HCT116 (cell line): ENCODE data around the gene SYNPR. TPM values are rescaled to one million over a fixed set of nuclear protein-coding genes. Genes with fewer than 3 reads are reported as not detected.

ENCODE experiments used
- ATAC-seq: fragments of 200-7000 bp; cut with Tn5 transposase; 2 replicates; pipeline ENCODE4 v1.9.1; 2020; ENCODE audit warnings: mild to moderate bottlenecking, moderate library complexity
- BruUV-seq: library from RNA; stranded (reverse); fragments of 400-500 nt; replicated peaks from 2 replicates; lab custom pipeline; 2021; lab: Mats Ljungman, UMichigan
- CTCF ChIA-PET: fragments of 300-600 bp; sonication (Branson Sonifier 250); formaldehyde crosslinking; loops from one replicate; lab custom pipeline; 2021; ENCODE audit warnings: antibody characterized with exemption; lab: Charles Lee
- POLR2A ChIA-PET: fragments of 300-600, 350-600 bp; sonication (Branson Sonifier 250); formaldehyde crosslinking; loops from one replicate; lab custom pipeline; 2021; ENCODE audit warnings: antibody characterized with exemption; lab: Charles Lee
- RAD21 ChIA-PET, 2 experiments: fragments of 300-600 bp; sonication (Branson Sonifier 250); formaldehyde crosslinking; loops; one replicate each; lab custom pipeline; 2023; ENCODE audit warnings: low total read pairs in 2 of 2; ENCODE audit not compliant: uncharacterized antibody in 2 of 2, unreplicated experiment in 2 of 2, low non-redundant PET in 1 of 2; lab: Charles Lee
- DNase-seq: peaks from one replicate; pipeline ENCODE4 v3.0.0-alpha.2; 2010; ENCODE audit warnings: low read depth, low spot score
- H2AFZ ChIP-seq: fragments of 200-600 bp; shearing (Covaris generic), sonication (generic); 2 replicates; pipeline ENCODE4 v1.6.1; 2017; ENCODE audit warnings: low read depth, mixed run types, mixed read lengths, antibody characterized with exemption, low read length; ENCODE audit not compliant: poor library complexity, severe bottlenecking
- H3K27ac ChIP-seq: 2 replicates; pipeline ENCODE4 v1.5.1; 2012; ENCODE audit warnings: low read depth, low read length
- H3K27me3 ChIP-seq: fragments of 200-600 bp; sonication (generic); 2 replicates; pipeline ENCODE4 v1.6.1; 2016; ENCODE audit warnings: mixed run types, low read length, mixed read lengths; ENCODE audit not compliant: insufficient read depth
- H3K36me3 ChIP-seq, 2 experiments: fragments of 200-500 bp in 1 of 2; fragments of 200-600 bp in 1 of 2; sonication (Bioruptor generic) in 1 of 2; sonication (generic) in 1 of 2; 2 replicates each; pipeline versions ENCODE4 v1.5.1 to v1.6.1; 2014 to 2016; ENCODE audit warnings: low read length in 2 of 2, inconsistent platforms in 1 of 2, mixed read lengths in 1 of 2, mixed run types in 1 of 2; ENCODE audit not compliant: insufficient read depth in 2 of 2, control insufficient read depth in 1 of 2
- H3K4me1 ChIP-seq, 2 experiments: fragments of 200-600 bp in 1 of 2; sonication (generic) in 1 of 2; 2 replicates each; pipeline versions ENCODE4 v1.5.1 to v1.6.1; 2012 to 2017; ENCODE audit warnings: low read length in 2 of 2, inconsistent platforms in 1 of 2, mild to moderate bottlenecking in 1 of 2, mixed read lengths in 1 of 2, mixed run types in 1 of 2, moderate library complexity in 1 of 2; ENCODE audit not compliant: insufficient read depth in 2 of 2, control insufficient read depth in 1 of 2
- H3K4me2 ChIP-seq: fragments of 200-600 bp; sonication (generic); 2 replicates; pipeline ENCODE4 v1.6.1; 2017; ENCODE audit warnings: mixed run types, low read length, mixed read lengths
- H3K4me3 ChIP-seq, 2 experiments: fragments of 200-600 bp in 1 of 2; sonication (generic) in 1 of 2; replicated peaks in 1 of 2; 2 replicates each; pipeline ENCODE4 v1.5.1; 2011 to 2016; ENCODE audit warnings: low read length in 2 of 2, control low read depth in 1 of 2, low read depth in 1 of 2, mild to moderate bottlenecking in 1 of 2, mixed read lengths in 1 of 2, mixed run types in 1 of 2
- H3K79me2 ChIP-seq: fragments of 200-600 bp; sonication (generic); 2 replicates; pipeline ENCODE4 v1.6.1; 2017; ENCODE audit warnings: mild to moderate bottlenecking, mixed run types, low read length, moderate library complexity, mixed read lengths; ENCODE audit not compliant: insufficient read depth
- H3K9ac ChIP-seq: fragments of 200-600 bp; sonication (generic); 2 replicates; pipeline ENCODE4 v1.6.1; 2016; ENCODE audit warnings: low read length, mixed read lengths
- H3K9me2 ChIP-seq: fragments of 200-600 bp; sonication (generic), shearing (Covaris generic); 2 replicates; pipeline ENCODE4 v1.6.1; 2017; ENCODE audit warnings: mixed run types, mild to moderate bottlenecking, moderate library complexity; ENCODE audit not compliant: insufficient read depth
- H3K9me3 ChIP-seq, 2 experiments: fragments of 200-500 bp in 1 of 2; fragments of 200-600 bp in 1 of 2; sonication (Bioruptor generic) in 1 of 2; sonication (generic) in 1 of 2; 2 replicates each; pipeline ENCODE4 v1.6.1; 2014 to 2017; ENCODE audit warnings: low read length in 2 of 2, mixed read lengths in 2 of 2, inconsistent platforms in 1 of 2, low read depth in 1 of 2, mild to moderate bottlenecking in 1 of 2, mixed run types in 1 of 2, moderate library complexity in 1 of 2; ENCODE audit not compliant: control insufficient read depth in 1 of 2, insufficient read depth in 1 of 2
- H4K20me1 ChIP-seq: fragments of 200-600 bp; sonication (generic), shearing (Covaris generic); 2 replicates; pipeline ENCODE4 v1.6.1; 2017; ENCODE audit warnings: mixed run types, mild to moderate bottlenecking, moderate library complexity; ENCODE audit not compliant: insufficient read depth
- CEBPB ChIP-seq: IDR thresholded peaks from 2 replicates; pipeline ENCODE4 v1.6.1; 2012; ENCODE audit warnings: low read depth
- EGR1 ChIP-seq: IDR thresholded peaks from 2 replicates; pipeline ENCODE4 v1.6.1; 2012; ENCODE audit warnings: low read depth
- ELF1 ChIP-seq: IDR thresholded peaks from 2 replicates; pipeline ENCODE4 v1.6.1; 2012; ENCODE audit warnings: low read depth, borderline replicate concordance
- EZH2 ChIP-seq: fragments of 200-600 bp; sonication (generic); IDR thresholded peaks from 2 replicates; pipeline ENCODE4 v1.6.1; 2017; ENCODE audit warnings: antibody characterized with exemption, mixed run types
- POLR2A ChIP-seq: IDR thresholded peaks from 2 replicates; pipeline ENCODE4 v1.7.0; 2011; ENCODE audit warnings: borderline replicate concordance; ENCODE audit not compliant: insufficient read depth, insufficient read length; ENCODE audit errors: extremely low read depth
- RAD21 ChIP-seq: IDR thresholded peaks from 2 replicates; pipeline ENCODE4 v1.6.1; 2012; ENCODE audit warnings: low read depth, mild to moderate bottlenecking
- SIN3A ChIP-seq: IDR thresholded peaks from 2 replicates; pipeline ENCODE4 v1.6.1; 2012; ENCODE audit warnings: low read depth
- ZFX ChIP-seq: fragments of 450-650 bp; IDR thresholded peaks from 2 replicates; pipeline ENCODE4 v1.6.1; 2017
- ZNF274 ChIP-seq: fragments of 200-500 bp; sonication (Bioruptor generic); IDR thresholded peaks from 2 replicates; pipeline ENCODE4 v1.6.1; 2014; ENCODE audit warnings: mild to moderate bottlenecking, low read depth, low read length, inconsistent platforms
- intact Hi-C: fragments of 100-400 bp; cut with micrococcal nuclease; formaldehyde crosslinking; loops from 2 replicates; pipeline ENCODE4 v1.10.0; 2022
- total RNA-seq: library from RNA; stranded (reverse); gene quantifications from one replicate; pipeline ENCODE4 v1.2.1, GENCODE V29; 2021; ENCODE audit not compliant: unreplicated experiment
- TF ChIP-seq, protein P1 (sequence below): IDR thresholded peaks from 2 replicates; pipeline ENCODE4 v1.6.1; 2011; ENCODE audit warnings: mild to moderate bottlenecking, low read length, moderate library complexity; ENCODE audit not compliant: insufficient replicate concordance; ENCODE audit errors: extremely low read depth
- TF ChIP-seq, protein P2 (sequence below): IDR thresholded peaks from 2 replicates; pipeline ENCODE4 v1.6.1; 2012; ENCODE audit warnings: low read depth
- TF ChIP-seq, protein P3 (sequence below), 3 experiments: fragments of 200-600 bp in 1 of 3; sonication (generic) in 1 of 3; IDR thresholded peaks in 2 of 3; conservative IDR thresholded peaks in 1 of 3; 2 replicates each; pipeline ENCODE4 v1.5.1; 2012 to 2017; ENCODE audit warnings: low read depth in 2 of 3, low read length in 2 of 3, antibody characterized with exemption in 1 of 3, borderline replicate concordance in 1 of 3, control low read depth in 1 of 3, mild to moderate bottlenecking in 1 of 3, mixed read lengths in 1 of 3, mixed run types in 1 of 3, moderate library complexity in 1 of 3; ENCODE audit not compliant: insufficient read depth in 1 of 3
- TF ChIP-seq, protein P4 (sequence below): IDR thresholded peaks from 2 replicates; pipeline ENCODE4 v1.6.1; 2012

Gene SYNPR
- total RNA-seq, 1 experiment from 2014 or later = not detected

DNA sequence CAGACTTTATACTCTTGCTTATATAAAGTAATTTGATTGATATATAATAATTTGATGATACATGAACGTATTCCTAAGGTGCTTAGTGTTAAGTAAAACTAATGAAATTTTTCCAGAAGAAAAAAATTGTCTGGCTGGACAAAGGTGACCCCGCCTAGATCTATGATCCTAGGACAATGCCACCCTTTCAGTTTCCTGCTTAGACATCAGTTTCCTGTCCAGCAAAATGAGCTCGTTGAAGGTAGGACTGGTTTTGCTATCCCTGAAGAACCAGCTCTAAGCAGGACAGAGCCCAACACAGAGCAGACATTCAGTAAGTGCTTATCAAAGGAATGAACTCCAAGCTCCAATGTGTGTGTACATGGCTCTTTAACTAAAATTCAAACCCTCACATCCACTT is 293.6 kb downstream of the SYNPR start:
- Histone ChIP-seq H3K4me3 (no peak overlapping the region), H4K20me1 (no peaks in the 10 kb centered on the region; the same call in 1 of the 2 replicates), H3K9me3 (no peaks in the 10 kb centered on the region), H3K4me2 (no peak overlapping the region), H2AFZ (no peak overlapping the region), H3K9me2 (no peaks in the 10 kb centered on the region), H3K27ac (no peak overlapping the region), H3K36me3 (no peaks in the 10 kb centered on the region), H3K27me3 (peaks cover 10% of the 10 kb centered on the region; the same call in 1 of the 2 replicates), H3K79me2 (no peaks in the 10 kb centered on the region), H3K9ac (no peak overlapping the region), H3K4me1 (no peaks in the 10 kb centered on the region)
- ChIA-PET RAD21 (no interaction called here), CTCF (no interaction called here), POLR2A (no interaction called here)
- BruUV-seq = no TSS peak
- DNase-seq = no peak
- ATAC-seq = no peak
- intact Hi-C loops = no loop called here
- TF ChIP-seq RAD21 (no peak), EGR1 (no peak), ZFX (no peak), ELF1 (no peak), EZH2 (no peak), POLR2A (no peak), CEBPB (no peak), SIN3A (no peak), ZNF274 (no peak)
- TF ChIP-seq, protein P1, sequence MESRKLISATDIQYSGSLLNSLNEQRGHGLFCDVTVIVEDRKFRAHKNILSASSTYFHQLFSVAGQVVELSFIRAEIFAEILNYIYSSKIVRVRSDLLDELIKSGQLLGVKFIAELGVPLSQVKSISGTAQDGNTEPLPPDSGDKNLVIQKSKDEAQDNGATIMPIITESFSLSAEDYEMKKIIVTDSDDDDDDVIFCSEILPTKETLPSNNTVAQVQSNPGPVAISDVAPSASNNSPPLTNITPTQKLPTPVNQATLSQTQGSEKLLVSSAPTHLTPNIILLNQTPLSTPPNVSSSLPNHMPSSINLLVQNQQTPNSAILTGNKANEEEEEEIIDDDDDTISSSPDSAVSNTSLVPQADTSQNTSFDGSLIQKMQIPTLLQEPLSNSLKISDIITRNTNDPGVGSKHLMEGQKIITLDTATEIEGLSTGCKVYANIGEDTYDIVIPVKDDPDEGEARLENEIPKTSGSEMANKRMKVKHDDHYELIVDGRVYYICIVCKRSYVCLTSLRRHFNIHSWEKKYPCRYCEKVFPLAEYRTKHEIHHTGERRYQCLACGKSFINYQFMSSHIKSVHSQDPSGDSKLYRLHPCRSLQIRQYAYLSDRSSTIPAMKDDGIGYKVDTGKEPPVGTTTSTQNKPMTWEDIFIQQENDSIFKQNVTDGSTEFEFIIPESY = no peak
- TF ChIP-seq, protein P2, sequence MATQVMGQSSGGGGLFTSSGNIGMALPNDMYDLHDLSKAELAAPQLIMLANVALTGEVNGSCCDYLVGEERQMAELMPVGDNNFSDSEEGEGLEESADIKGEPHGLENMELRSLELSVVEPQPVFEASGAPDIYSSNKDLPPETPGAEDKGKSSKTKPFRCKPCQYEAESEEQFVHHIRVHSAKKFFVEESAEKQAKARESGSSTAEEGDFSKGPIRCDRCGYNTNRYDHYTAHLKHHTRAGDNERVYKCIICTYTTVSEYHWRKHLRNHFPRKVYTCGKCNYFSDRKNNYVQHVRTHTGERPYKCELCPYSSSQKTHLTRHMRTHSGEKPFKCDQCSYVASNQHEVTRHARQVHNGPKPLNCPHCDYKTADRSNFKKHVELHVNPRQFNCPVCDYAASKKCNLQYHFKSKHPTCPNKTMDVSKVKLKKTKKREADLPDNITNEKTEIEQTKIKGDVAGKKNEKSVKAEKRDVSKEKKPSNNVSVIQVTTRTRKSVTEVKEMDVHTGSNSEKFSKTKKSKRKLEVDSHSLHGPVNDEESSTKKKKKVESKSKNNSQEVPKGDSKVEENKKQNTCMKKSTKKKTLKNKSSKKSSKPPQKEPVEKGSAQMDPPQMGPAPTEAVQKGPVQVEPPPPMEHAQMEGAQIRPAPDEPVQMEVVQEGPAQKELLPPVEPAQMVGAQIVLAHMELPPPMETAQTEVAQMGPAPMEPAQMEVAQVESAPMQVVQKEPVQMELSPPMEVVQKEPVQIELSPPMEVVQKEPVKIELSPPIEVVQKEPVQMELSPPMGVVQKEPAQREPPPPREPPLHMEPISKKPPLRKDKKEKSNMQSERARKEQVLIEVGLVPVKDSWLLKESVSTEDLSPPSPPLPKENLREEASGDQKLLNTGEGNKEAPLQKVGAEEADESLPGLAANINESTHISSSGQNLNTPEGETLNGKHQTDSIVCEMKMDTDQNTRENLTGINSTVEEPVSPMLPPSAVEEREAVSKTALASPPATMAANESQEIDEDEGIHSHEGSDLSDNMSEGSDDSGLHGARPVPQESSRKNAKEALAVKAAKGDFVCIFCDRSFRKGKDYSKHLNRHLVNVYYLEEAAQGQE = no peak
- TF ChIP-seq, protein P3, sequence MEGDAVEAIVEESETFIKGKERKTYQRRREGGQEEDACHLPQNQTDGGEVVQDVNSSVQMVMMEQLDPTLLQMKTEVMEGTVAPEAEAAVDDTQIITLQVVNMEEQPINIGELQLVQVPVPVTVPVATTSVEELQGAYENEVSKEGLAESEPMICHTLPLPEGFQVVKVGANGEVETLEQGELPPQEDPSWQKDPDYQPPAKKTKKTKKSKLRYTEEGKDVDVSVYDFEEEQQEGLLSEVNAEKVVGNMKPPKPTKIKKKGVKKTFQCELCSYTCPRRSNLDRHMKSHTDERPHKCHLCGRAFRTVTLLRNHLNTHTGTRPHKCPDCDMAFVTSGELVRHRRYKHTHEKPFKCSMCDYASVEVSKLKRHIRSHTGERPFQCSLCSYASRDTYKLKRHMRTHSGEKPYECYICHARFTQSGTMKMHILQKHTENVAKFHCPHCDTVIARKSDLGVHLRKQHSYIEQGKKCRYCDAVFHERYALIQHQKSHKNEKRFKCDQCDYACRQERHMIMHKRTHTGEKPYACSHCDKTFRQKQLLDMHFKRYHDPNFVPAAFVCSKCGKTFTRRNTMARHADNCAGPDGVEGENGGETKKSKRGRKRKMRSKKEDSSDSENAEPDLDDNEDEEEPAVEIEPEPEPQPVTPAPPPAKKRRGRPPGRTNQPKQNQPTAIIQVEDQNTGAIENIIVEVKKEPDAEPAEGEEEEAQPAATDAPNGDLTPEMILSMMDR (IDR thresholded peaks at IDR 0.05 in 2 of 3, conservative IDR thresholded peaks at IDR 0.05 in 1 of 3; ENCODE audit: borderline replicate concordance in 1 of 3, insufficient read depth in 1 of 3, low read depth in 2 of 3, low read length in 2 of 3) = no peak
- TF ChIP-seq, protein P4, sequence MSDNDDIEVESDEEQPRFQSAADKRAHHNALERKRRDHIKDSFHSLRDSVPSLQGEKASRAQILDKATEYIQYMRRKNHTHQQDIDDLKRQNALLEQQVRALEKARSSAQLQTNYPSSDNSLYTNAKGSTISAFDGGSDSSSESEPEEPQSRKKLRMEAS = no peak
